ENCODE measurements around the gene GPR156.

Gene GPR156

GRCh38 chr3:120168611-120169010 is 116.4 kb downstream of the GPR156 start:
- H3K27me3 ChIP-seq (ENCODE audit: control insufficient read depth in 5 of 5, insufficient read depth in 4 of 5, low read length in 5 of 5): no peaks in the 10 kb centered on the region
- H3K9me3 ChIP-seq (ENCODE audit: control insufficient read depth in 5 of 5, low read length in 5 of 5): no peaks in the 10 kb centered on the region
- H3K27ac ChIP-seq (ENCODE audit: low read depth, low read length): no peak overlapping the region
- H3K36me3 ChIP-seq (ENCODE audit: control insufficient read depth in 5 of 5, insufficient read depth in 5 of 5, low read length in 5 of 5): no peaks in the 10 kb centered on the region
- no peak overlapping the region for H3K4me3 ChIP-seq (ENCODE audit: low read depth in 1 of 5, low read length in 5 of 5)
- peaks cover 0 to 49% (median 10%) of the 10 kb centered on the region in 5 donors for H3K4me1 ChIP-seq (ENCODE audit: control insufficient read depth in 5 of 5, insufficient read depth in 5 of 5, low read length in 5 of 5)
- no peak overlapping the region for H3K9ac ChIP-seq (ENCODE audit: low read length in 5 of 5)

- Histone ChIP-seq H3K9ac (ENCODE audit: low read length in 5 of 5) (no peak overlapping the region), H3K36me3 (ENCODE audit: control insufficient read depth in 5 of 5, insufficient read depth in 5 of 5, low read length in 5 of 5) (no peaks in the 10 kb centered on the region), H3K4me3 (ENCODE audit: low read depth in 1 of 5, low read length in 5 of 5) (no peak overlapping the region), H3K27me3 (ENCODE audit: control insufficient read depth in 5 of 5, insufficient read depth in 4 of 5, low read length in 5 of 5) (no peaks in the 10 kb centered on the region), H3K9me3 (ENCODE audit: control insufficient read depth in 5 of 5, low read length in 5 of 5) (no peaks in the 10 kb centered on the region), H3K27ac (ENCODE audit: low read depth, low read length) (no peak overlapping the region), H3K4me1 (ENCODE audit: control insufficient read depth in 5 of 5, insufficient read depth in 5 of 5, low read length in 5 of 5) (peaks cover 0 to 54% (median 12%) of the 10 kb centered on the region in 5 donors)
These were observed 117.0 kb downstream of the GPR156 start for GRCh38 chr3:120168038-120168437.

GRCh38 chr3:120167488-120167887 is 117.5 kb downstream of the GPR156 start:
- H3K36me3 ChIP-seq (ENCODE audit: control insufficient read depth in 5 of 5, insufficient read depth in 5 of 5, low read length in 5 of 5): no peaks in the 10 kb centered on the region
- no peaks in the 10 kb centered on the region for H3K27me3 ChIP-seq (ENCODE audit: control insufficient read depth in 5 of 5, insufficient read depth in 4 of 5, low read length in 5 of 5)
- H3K27ac ChIP-seq (ENCODE audit: low read depth, low read length): no peak overlapping the region
- H3K4me3 ChIP-seq (ENCODE audit: low read depth in 1 of 5, low read length in 5 of 5): no peak overlapping the region
- peaks cover 0 to 54% (median 12%) of the 10 kb centered on the region in 5 donors for H3K4me1 ChIP-seq (ENCODE audit: control insufficient read depth in 5 of 5, insufficient read depth in 5 of 5, low read length in 5 of 5)
- H3K9me3 ChIP-seq (ENCODE audit: control insufficient read depth in 5 of 5, low read length in 5 of 5): no peaks in the 10 kb centered on the region
- H3K9ac ChIP-seq (ENCODE audit: low read length in 5 of 5): no peak overlapping the region

GRCh38 chr3:120163816-120164215 is 121.2 kb downstream of the GPR156 start:
- H3K36me3 ChIP-seq (ENCODE audit: control insufficient read depth in 5 of 5, insufficient read depth in 5 of 5, low read length in 5 of 5): no peaks in the 10 kb centered on the region
- H3K9ac ChIP-seq (ENCODE audit: low read length in 5 of 5): no peak overlapping the region
- H3K4me1 ChIP-seq (ENCODE audit: control insufficient read depth in 5 of 5, insufficient read depth in 5 of 5, low read length in 5 of 5): peaks cover 0 to 51% (median 12%) of the 10 kb centered on the region in 5 donors
- H3K27me3 ChIP-seq (ENCODE audit: control insufficient read depth in 5 of 5, insufficient read depth in 4 of 5, low read length in 5 of 5): no peaks in the 10 kb centered on the region
- H3K9me3 ChIP-seq (ENCODE audit: control insufficient read depth in 5 of 5, low read length in 5 of 5): no peaks in the 10 kb centered on the region
- no peak overlapping the region for H3K4me3 ChIP-seq (ENCODE audit: low read depth in 1 of 5, low read length in 5 of 5)
- H3K27ac ChIP-seq (ENCODE audit: low read depth, low read length): no peak overlapping the region

- H3K36me3 ChIP-seq (ENCODE audit: control insufficient read depth in 5 of 5, insufficient read depth in 5 of 5, low read length in 5 of 5): no peaks in the 10 kb centered on the region
- no peak overlapping the region for H3K9ac ChIP-seq (ENCODE audit: low read length in 5 of 5)
- no peak overlapping the region for H3K27ac ChIP-seq (ENCODE audit: low read depth, low read length)
- no peaks in the 10 kb centered on the region for H3K9me3 ChIP-seq (ENCODE audit: control insufficient read depth in 5 of 5, low read length in 5 of 5)
- no peaks in the 10 kb centered on the region for H3K27me3 ChIP-seq (ENCODE audit: control insufficient read depth in 5 of 5, insufficient read depth in 4 of 5, low read length in 5 of 5)
- H3K4me1 ChIP-seq (ENCODE audit: control insufficient read depth in 5 of 5, insufficient read depth in 5 of 5, low read length in 5 of 5): peaks cover 0 to 51% (median 12%) of the 10 kb centered on the region in 5 donors
- no peak overlapping the region for H3K4me3 ChIP-seq (ENCODE audit: low read depth in 1 of 5, low read length in 5 of 5)
These were observed 122.0 kb downstream of the GPR156 start for GRCh38 chr3:120163026-120163425.

- H3K9ac ChIP-seq (ENCODE audit: low read length in 5 of 5): no peak overlapping the region
- no peak overlapping the region for H3K27ac ChIP-seq (ENCODE audit: low read depth, low read length)
- no peaks in the 10 kb centered on the region for H3K27me3 ChIP-seq (ENCODE audit: control insufficient read depth in 5 of 5, insufficient read depth in 4 of 5, low read length in 5 of 5)
- H3K36me3 ChIP-seq (ENCODE audit: control insufficient read depth in 5 of 5, insufficient read depth in 5 of 5, low read length in 5 of 5): no peaks in the 10 kb centered on the region
- no peak overlapping the region for H3K4me3 ChIP-seq (ENCODE audit: low read depth in 1 of 5, low read length in 5 of 5)
- peaks cover 0 to 51% (median 12%) of the 10 kb centered on the region in 5 donors for H3K4me1 ChIP-seq (ENCODE audit: control insufficient read depth in 5 of 5, insufficient read depth in 5 of 5, low read length in 5 of 5)
- H3K9me3 ChIP-seq (ENCODE audit: control insufficient read depth in 5 of 5, low read length in 5 of 5): no peaks in the 10 kb centered on the region
These were observed 122.6 kb downstream of the GPR156 start for GRCh38 chr3:120162400-120162799.

GRCh38 chr3:120161902-120162301 is 123.1 kb downstream of the GPR156 start:
- Histone ChIP-seq H3K36me3 (ENCODE audit: control insufficient read depth in 5 of 5, insufficient read depth in 5 of 5, low read length in 5 of 5) (no peaks in the 10 kb centered on the region), H3K27me3 (ENCODE audit: control insufficient read depth in 5 of 5, insufficient read depth in 4 of 5, low read length in 5 of 5) (no peaks in the 10 kb centered on the region), H3K4me1 (ENCODE audit: control insufficient read depth in 5 of 5, insufficient read depth in 5 of 5, low read length in 5 of 5) (peaks cover 0 to 46% (median 12%) of the 10 kb centered on the region in 5 donors), H3K9me3 (ENCODE audit: control insufficient read depth in 5 of 5, low read length in 5 of 5) (no peaks in the 10 kb centered on the region), H3K4me3 (ENCODE audit: low read depth in 1 of 5, low read length in 5 of 5) (no peak overlapping the region), H3K27ac (ENCODE audit: low read depth, low read length) (no peak overlapping the region), H3K9ac (ENCODE audit: low read length in 5 of 5) (no peak overlapping the region)

GRCh38 chr3:120160050-120160449 is 125.0 kb downstream of the GPR156 start:
- Histone ChIP-seq H3K36me3 (ENCODE audit: control insufficient read depth in 5 of 5, insufficient read depth in 5 of 5, low read length in 5 of 5) (no peaks in the 10 kb centered on the region), H3K9me3 (ENCODE audit: control insufficient read depth in 5 of 5, low read length in 5 of 5) (peaks cover 0 to 5% (median 0%) of the 10 kb centered on the region in 5 donors), H3K27ac (ENCODE audit: low read depth, low read length) (no peak overlapping the region), H3K9ac (ENCODE audit: low read length in 5 of 5) (no peak overlapping the region), H3K4me1 (ENCODE audit: control insufficient read depth in 5 of 5, insufficient read depth in 5 of 5, low read length in 5 of 5) (peaks cover 0 to 27% (median 9%) of the 10 kb centered on the region in 5 donors), H3K4me3 (ENCODE audit: low read depth in 1 of 5, low read length in 5 of 5) (no peak overlapping the region), H3K27me3 (ENCODE audit: control insufficient read depth in 5 of 5, insufficient read depth in 4 of 5, low read length in 5 of 5) (no peaks in the 10 kb centered on the region)

GRCh38 chr3:120157681-120158080 is 127.3 kb downstream of the GPR156 start:
- no peaks in the 10 kb centered on the region for H3K27me3 ChIP-seq (ENCODE audit: control insufficient read depth in 5 of 5, insufficient read depth in 4 of 5, low read length in 5 of 5)
- no peak overlapping the region for H3K4me3 ChIP-seq (ENCODE audit: low read depth in 1 of 5, low read length in 5 of 5)
- H3K9me3 ChIP-seq (ENCODE audit: control insufficient read depth in 5 of 5, low read length in 5 of 5): peaks cover 0 to 9% (median 5%) of the 10 kb centered on the region in 5 donors
- H3K9ac ChIP-seq (ENCODE audit: low read length in 5 of 5): no peak overlapping the region
- no peaks in the 10 kb centered on the region for H3K36me3 ChIP-seq (ENCODE audit: control insufficient read depth in 5 of 5, insufficient read depth in 5 of 5, low read length in 5 of 5)
- H3K4me1 ChIP-seq (ENCODE audit: control insufficient read depth in 5 of 5, insufficient read depth in 5 of 5, low read length in 5 of 5): peaks cover 0 to 10% (median 6%) of the 10 kb centered on the region in 5 donors
- H3K27ac ChIP-seq (ENCODE audit: low read depth, low read length): no peak overlapping the region

GRCh38 chr3:120157113-120157512 is 127.9 kb downstream of the GPR156 start:
- Histone ChIP-seq H3K9ac (ENCODE audit: low read length in 5 of 5) (no peak overlapping the region), H3K4me3 (ENCODE audit: low read depth in 1 of 5, low read length in 5 of 5) (no peak overlapping the region), H3K4me1 (ENCODE audit: control insufficient read depth in 5 of 5, insufficient read depth in 5 of 5, low read length in 5 of 5) (peaks cover 0 to 11% (median 10%) of the 10 kb centered on the region in 5 donors), H3K27ac (ENCODE audit: low read depth, low read length) (no peak overlapping the region), H3K36me3 (ENCODE audit: control insufficient read depth in 5 of 5, insufficient read depth in 5 of 5, low read length in 5 of 5) (no peaks in the 10 kb centered on the region), H3K27me3 (ENCODE audit: control insufficient read depth in 5 of 5, insufficient read depth in 4 of 5, low read length in 5 of 5) (no peaks in the 10 kb centered on the region), H3K9me3 (ENCODE audit: control insufficient read depth in 5 of 5, low read length in 5 of 5) (peaks cover 0 to 9% (median 5%) of the 10 kb centered on the region in 5 donors)

GRCh38 chr3:120156699-120157098 is 128.3 kb downstream of the GPR156 start:
- Histone ChIP-seq H3K4me3 (ENCODE audit: low read depth in 1 of 5, low read length in 5 of 5) (no peak overlapping the region), H3K27ac (ENCODE audit: low read depth, low read length) (no peak overlapping the region), H3K4me1 (ENCODE audit: control insufficient read depth in 5 of 5, insufficient read depth in 5 of 5, low read length in 5 of 5) (peaks cover 0 to 14% (median 10%) of the 10 kb centered on the region in 5 donors), H3K27me3 (ENCODE audit: control insufficient read depth in 5 of 5, insufficient read depth in 4 of 5, low read length in 5 of 5) (no peaks in the 10 kb centered on the region), H3K9ac (ENCODE audit: low read length in 5 of 5) (no peak overlapping the region), H3K36me3 (ENCODE audit: control insufficient read depth in 5 of 5, insufficient read depth in 5 of 5, low read length in 5 of 5) (no peaks in the 10 kb centered on the region), H3K9me3 (ENCODE audit: control insufficient read depth in 5 of 5, low read length in 5 of 5) (peaks cover 0 to 9% (median 5%) of the 10 kb centered on the region in 5 donors)
